DOHH2 (cell line): ENCODE data around the gene LMO7.

Experiments
- CTCF ChIP-seq: fragments of 200-600 bp; sonication (generic); IDR thresholded peaks from one replicate; pipeline ENCODE4 v1.5.1; 2014; ENCODE audit warnings: antibody characterized with exemption, mild to moderate bottlenecking, low read depth, low read length; ENCODE audit not compliant: poor library complexity, severe bottlenecking
- EZH2phosphoT487 ChIP-seq: fragments of 200-600 bp; sonication (generic); IDR thresholded peaks from 2 replicates; pipeline ENCODE4 v1.6.1; 2017; ENCODE audit warnings: borderline replicate concordance, mild to moderate bottlenecking, antibody characterized with exemption, low read length, moderate library complexity, mixed read lengths

DNA sequence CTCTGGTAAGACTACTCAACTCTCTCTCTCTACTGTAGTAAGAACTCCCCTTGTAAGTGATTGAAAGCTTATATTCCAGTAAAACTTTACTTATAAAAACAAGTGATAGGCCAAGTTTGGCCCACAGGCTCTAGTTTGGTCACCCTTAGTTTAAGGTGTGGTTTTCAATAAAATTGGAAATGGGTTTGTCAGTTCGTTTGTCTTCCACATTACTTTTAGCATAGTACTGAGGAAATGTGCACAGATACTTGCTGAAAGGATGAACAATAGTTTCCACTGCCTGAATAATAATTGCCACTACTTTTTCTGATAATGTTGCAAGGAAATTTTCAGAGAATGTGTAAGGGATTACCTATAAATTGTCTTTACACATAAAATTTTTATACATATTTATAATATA, 54.5 kb downstream of the LMO7 start:
- TF ChIP-seq CTCF (no peak), EZH2phosphoT487 (no peak)
